ENCODE data around the gene SCARF1. TPM values are rescaled to one million over a fixed set of nuclear protein-coding genes. Genes with fewer than 3 reads are reported as not detected.
A peak's percentile ranks its signal among the peaks of the same experiment; 100 is the strongest.

The SCARF1 gene
- total RNA-seq, 1 donor from 2014 or later, result 0.42 TPM

DNA sequence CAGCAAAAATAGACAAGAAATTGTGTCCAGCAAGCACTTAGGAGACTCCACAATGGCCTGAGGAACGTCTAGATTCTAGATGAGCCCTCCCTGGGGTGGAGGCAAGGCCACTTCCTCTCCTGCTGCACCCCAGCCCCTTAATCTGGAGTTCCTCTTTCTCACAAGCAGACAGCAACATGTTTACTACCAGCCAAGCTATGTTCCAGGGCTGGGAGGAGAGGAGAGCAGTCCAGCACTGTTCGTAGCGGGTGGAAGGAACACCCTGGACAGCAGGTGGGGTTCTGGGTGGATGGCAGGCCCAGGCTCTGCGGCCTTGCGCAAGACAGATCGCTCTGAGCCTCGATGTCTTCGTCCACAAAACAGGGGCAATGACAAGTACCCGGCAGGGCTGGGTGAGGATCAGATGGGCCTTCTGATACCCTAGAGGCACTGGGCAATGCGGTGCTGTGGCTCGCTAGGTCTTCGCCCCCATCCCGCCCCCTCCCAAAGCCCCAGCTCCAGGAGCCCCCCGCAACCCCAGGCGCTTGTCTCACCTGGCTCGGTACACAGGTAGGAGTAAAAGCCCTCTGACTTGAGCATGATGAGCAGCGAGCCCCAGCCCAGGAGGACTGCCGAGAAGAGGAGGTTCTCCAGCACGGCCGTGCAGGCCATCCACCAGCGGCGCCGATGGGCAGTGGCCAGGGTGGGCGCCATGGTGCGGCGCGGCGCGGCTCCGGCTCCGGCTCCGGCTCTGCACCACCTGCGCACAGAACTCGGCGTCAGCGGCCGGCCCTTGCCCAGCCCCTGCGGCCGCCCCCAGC lies 18.1 kb downstream of the SCARF1 start:
- Mint-ChIP-seq H3K4me1 (peaks cover 29% of the 10 kb centered on the region), H3K4me3 (peak overlapping the region; percentile 87), H3K27ac (ENCODE audit: unreplicated experiment) (no peak overlapping the region), H3K27me3 (ENCODE audit: low read depth) (peaks cover 44% of the 10 kb centered on the region), H3K9me3 (no peaks in the 10 kb centered on the region), H3K36me3 (ENCODE audit: low read depth) (no peaks in the 10 kb centered on the region)
- TF ChIP-seq, protein P1, sequence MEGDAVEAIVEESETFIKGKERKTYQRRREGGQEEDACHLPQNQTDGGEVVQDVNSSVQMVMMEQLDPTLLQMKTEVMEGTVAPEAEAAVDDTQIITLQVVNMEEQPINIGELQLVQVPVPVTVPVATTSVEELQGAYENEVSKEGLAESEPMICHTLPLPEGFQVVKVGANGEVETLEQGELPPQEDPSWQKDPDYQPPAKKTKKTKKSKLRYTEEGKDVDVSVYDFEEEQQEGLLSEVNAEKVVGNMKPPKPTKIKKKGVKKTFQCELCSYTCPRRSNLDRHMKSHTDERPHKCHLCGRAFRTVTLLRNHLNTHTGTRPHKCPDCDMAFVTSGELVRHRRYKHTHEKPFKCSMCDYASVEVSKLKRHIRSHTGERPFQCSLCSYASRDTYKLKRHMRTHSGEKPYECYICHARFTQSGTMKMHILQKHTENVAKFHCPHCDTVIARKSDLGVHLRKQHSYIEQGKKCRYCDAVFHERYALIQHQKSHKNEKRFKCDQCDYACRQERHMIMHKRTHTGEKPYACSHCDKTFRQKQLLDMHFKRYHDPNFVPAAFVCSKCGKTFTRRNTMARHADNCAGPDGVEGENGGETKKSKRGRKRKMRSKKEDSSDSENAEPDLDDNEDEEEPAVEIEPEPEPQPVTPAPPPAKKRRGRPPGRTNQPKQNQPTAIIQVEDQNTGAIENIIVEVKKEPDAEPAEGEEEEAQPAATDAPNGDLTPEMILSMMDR (conservative IDR thresholded peaks at IDR 0.05), result no peak
- no peak for DNase-seq (ENCODE audit: low read depth, low spot score)

DNA sequence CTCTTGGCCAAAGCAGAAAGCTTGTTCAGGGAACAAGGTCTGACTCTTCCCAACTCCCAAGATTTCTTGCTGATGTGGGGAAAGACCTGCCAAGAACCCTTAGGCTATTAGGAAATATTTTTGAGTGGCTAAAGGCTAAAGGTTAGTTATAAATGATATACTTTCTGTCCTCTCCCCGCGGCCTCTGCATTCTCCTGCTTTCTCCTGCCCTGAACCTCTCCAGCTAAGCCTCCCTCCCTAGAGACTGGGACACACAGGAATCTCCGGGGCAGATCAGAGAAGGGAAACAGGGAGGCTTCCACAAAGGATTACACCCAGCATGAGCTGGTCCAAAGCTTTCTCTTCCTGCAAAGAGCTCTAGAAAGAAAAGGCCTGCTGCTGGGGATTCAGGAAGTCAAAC lies 19.2 kb downstream of the SCARF1 start:
- Mint-ChIP-seq H3K4me1 (peaks cover 29% of the 10 kb centered on the region), H3K27me3 (ENCODE audit: low read depth) (peaks cover 35% of the 10 kb centered on the region), H3K4me3 (peak overlapping the region; percentile 87), H3K36me3 (ENCODE audit: low read depth) (no peaks in the 10 kb centered on the region), H3K27ac (ENCODE audit: unreplicated experiment) (no peak overlapping the region), H3K9me3 (no peaks in the 10 kb centered on the region)
- no peak for DNase-seq (ENCODE audit: low read depth, low spot score)
- TF ChIP-seq, protein P1 (conservative IDR thresholded peaks at IDR 0.05), result no peak

DNA sequence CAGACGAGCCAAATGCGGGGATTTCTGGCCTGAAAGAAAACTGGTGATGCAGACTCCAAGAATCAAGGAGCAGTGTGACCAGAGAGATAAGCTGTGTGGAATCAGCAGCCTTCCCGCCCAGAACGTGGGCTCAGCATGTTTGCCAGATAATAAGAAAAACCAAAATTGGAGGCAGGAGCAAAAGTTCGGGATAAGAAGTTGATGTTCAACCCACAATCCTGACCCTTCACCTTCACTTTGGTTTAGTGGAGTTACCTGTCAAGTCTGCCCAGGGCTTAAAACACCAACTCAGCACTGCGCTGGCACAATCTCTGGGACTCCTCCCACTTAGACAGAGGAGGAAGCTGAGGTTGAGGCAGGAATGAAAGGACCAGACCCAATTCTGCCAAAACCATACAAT lies 20.0 kb downstream of the SCARF1 start:
- Mint-ChIP-seq H3K4me1 (peaks cover 29% of the 10 kb centered on the region), H3K27me3 (ENCODE audit: low read depth) (peaks cover 27% of the 10 kb centered on the region), H3K36me3 (ENCODE audit: low read depth) (no peaks in the 10 kb centered on the region), H3K9me3 (no peaks in the 10 kb centered on the region), H3K4me3 (peak overlapping the region; percentile 75), H3K27ac (ENCODE audit: unreplicated experiment) (no peak overlapping the region)
- DNase-seq (ENCODE audit: low read depth, low spot score), result no peak
- TF ChIP-seq, protein P1 (conservative IDR thresholded peaks at IDR 0.05), result no peak

DNA sequence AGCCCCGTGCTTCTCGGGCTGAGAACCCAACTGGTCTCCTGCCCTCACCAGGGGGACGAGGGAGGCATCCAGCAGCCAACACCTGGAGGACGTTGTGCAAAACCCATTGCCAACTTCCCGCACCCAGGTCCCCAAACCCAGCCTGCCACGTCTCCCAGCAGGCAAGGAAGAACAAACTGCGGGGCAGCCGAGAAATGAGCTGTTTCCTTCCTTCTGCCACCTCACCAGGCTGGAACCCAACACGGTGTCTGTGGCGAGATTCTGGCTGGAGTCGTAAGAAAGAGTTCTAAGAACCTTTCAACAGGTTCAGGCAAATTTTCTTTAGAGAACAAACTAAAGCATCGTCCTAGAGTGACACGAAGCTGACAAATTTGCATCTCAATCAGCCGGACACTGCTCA lies 20.5 kb downstream of the SCARF1 start:
- TF ChIP-seq, protein P1 (conservative IDR thresholded peaks at IDR 0.05), result no peak
- Mint-ChIP-seq H3K27me3 (ENCODE audit: low read depth) (peaks cover 22% of the 10 kb centered on the region), H3K4me1 (peaks cover 26% of the 10 kb centered on the region), H3K4me3 (peak overlapping the region; percentile 75), H3K9me3 (no peaks in the 10 kb centered on the region), H3K27ac (ENCODE audit: unreplicated experiment) (no peak overlapping the region), H3K36me3 (ENCODE audit: low read depth) (no peaks in the 10 kb centered on the region)
- DNase-seq (ENCODE audit: low read depth, low spot score), result no peak

DNA sequence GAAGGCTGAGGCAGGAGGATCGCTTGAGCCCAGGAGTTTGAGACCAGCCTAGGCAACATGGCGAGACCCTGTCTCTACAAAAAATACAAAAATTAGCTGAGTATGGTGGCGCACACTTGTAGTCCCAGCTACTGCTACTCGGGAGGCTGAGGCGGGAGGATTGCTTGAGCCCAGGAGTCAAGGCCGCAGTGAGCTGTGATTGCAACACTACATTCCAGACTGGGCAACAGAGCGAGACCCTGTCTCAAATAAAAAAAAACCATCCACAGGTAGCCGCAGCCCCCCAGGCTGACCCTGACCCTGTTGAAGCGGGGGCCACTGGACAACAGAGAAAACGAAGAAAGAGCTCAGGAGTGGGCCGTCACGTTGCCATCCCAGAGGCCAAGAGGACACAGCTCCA lies 20.9 kb downstream of the SCARF1 start:
- H3K27me3 Mint-ChIP-seq (ENCODE audit: low read depth), result peaks cover 18% of the 10 kb centered on the region
- no peak overlapping the region for H3K4me3 Mint-ChIP-seq
- H3K9me3 Mint-ChIP-seq, result no peaks in the 10 kb centered on the region
- H3K27ac Mint-ChIP-seq (ENCODE audit: unreplicated experiment), result no peak overlapping the region
- peaks cover 25% of the 10 kb centered on the region for H3K4me1 Mint-ChIP-seq
- TF ChIP-seq, protein P1 (conservative IDR thresholded peaks at IDR 0.05), result no peak
- no peak for DNase-seq (ENCODE audit: low read depth, low spot score)
- no peaks in the 10 kb centered on the region for H3K36me3 Mint-ChIP-seq (ENCODE audit: low read depth)

Data from neural crest cell (in vitro differentiated cells).